ENCODE measurements around the gene TBXAS1. TPM values are rescaled to one million over a fixed set of nuclear protein-coding genes. Genes with fewer than 3 reads are reported as not detected.
"Not testable (repeated sequence)": the region's sequence is repeated elsewhere in the genome, so short reads cannot be mapped to it uniquely, and the experiment has no call there.

TBXAS1 gene
- total and polyA plus RNA-seq, 5 donors from 2014 or later, result 5.2 to 21.2 (median 11.3) TPM

DNA sequence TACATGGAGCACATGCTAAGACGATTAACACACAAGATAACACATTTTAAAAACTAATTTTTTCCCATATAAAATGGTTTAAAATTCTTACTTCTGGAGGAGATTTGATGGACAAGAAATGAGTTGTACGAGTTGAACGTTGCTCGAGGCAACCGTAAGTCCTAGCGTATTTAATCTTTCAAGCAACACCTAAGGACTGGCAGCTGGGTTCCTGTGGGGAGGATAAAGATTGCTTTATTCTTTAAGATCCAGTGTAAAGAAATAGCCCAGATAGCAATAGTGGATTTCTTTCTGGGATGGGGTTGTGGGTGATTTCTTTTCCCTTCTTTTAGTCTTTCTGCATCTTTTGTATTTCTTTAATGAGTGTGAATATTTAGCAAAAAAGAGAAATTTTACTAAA lies 9.8 kb downstream of the TBXAS1 start:
- DNase-seq, result no peak
- Mint-ChIP-seq H3K4me3 (no peak overlapping the region), H3K36me3 (peaks cover 5% of the 10 kb centered on the region), H3K4me1 (no peaks in the 10 kb centered on the region), H3K27ac (no peak overlapping the region), H3K27me3 (peaks cover 18% of the 10 kb centered on the region), H3K9me3 (peaks cover 1 to 12% (median 7%) of the 10 kb centered on the region in 7 donors)
- no peaks in the 10 kb centered on the region for H3K4me1 ChIP-seq (ENCODE audit: control insufficient read depth, insufficient read depth, low read length, poor library complexity, severe bottlenecking)
- H3K9me3 ChIP-seq (ENCODE audit: control insufficient read depth in 2 of 2, low read length in 2 of 2), result no peaks in the 10 kb centered on the region
- no peak overlapping the region for H3K4me3 ChIP-seq (ENCODE audit: low read depth, low read length)
- no peaks in the 10 kb centered on the region for H3K36me3 ChIP-seq (ENCODE audit: control insufficient read depth, insufficient read depth, low read length)
- ATAC-seq (ENCODE audit: low read depth in 2 of 2), result no peak
- H3K27ac ChIP-seq (ENCODE audit: insufficient read depth, low read length, poor library complexity, severe bottlenecking), result no peak overlapping the region
- no peaks in the 10 kb centered on the region for H3K27me3 ChIP-seq (ENCODE audit: control insufficient read depth, insufficient read depth, low read length)

DNA sequence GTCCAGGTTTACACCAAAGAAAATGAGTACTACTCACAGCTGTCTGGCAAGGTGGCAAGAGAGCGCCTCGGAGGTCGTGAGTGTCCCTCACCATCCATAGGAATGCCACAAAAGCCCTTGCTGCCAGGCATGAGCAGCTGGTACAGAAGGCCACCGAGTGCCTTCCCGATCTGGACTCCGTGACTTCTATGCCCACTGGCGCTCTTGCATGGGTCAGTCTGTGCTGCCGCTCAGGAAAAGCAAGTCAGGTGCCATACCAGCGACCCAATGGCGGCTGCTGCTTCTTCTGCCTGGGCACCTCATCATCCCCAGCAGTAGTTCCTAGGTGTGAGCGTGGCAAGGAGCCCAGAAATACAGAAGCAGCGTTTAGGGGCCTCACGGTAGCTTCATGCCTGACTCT lies 11.7 kb downstream of the TBXAS1 start:
- no peaks in the 10 kb centered on the region for H3K4me1 Mint-ChIP-seq
- H3K4me3 ChIP-seq (ENCODE audit: low read depth, low read length), result no peak overlapping the region
- H3K36me3 Mint-ChIP-seq, result peaks cover 5% of the 10 kb centered on the region
- H3K27me3 Mint-ChIP-seq, result peaks cover 18% of the 10 kb centered on the region
- H3K27ac ChIP-seq (ENCODE audit: insufficient read depth, low read length, poor library complexity, severe bottlenecking), result no peak overlapping the region
- H3K4me3 Mint-ChIP-seq, result no peak overlapping the region
- H3K9me3 ChIP-seq (ENCODE audit: control insufficient read depth in 2 of 2, low read length in 2 of 2), result no peaks in the 10 kb centered on the region
- H3K36me3 ChIP-seq (ENCODE audit: control insufficient read depth, insufficient read depth, low read length), result no peaks in the 10 kb centered on the region
- ATAC-seq (ENCODE audit: low read depth in 2 of 2) (no peak), DNase-seq (no peak)
- H3K27ac Mint-ChIP-seq, result no peak overlapping the region
- no peaks in the 10 kb centered on the region for H3K27me3 ChIP-seq (ENCODE audit: control insufficient read depth, insufficient read depth, low read length)
- H3K9me3 Mint-ChIP-seq, result peaks cover 0 to 12% (median 5%) of the 10 kb centered on the region in 7 donors
- no peaks in the 10 kb centered on the region for H3K4me1 ChIP-seq (ENCODE audit: control insufficient read depth, insufficient read depth, low read length, poor library complexity, severe bottlenecking)

DNA sequence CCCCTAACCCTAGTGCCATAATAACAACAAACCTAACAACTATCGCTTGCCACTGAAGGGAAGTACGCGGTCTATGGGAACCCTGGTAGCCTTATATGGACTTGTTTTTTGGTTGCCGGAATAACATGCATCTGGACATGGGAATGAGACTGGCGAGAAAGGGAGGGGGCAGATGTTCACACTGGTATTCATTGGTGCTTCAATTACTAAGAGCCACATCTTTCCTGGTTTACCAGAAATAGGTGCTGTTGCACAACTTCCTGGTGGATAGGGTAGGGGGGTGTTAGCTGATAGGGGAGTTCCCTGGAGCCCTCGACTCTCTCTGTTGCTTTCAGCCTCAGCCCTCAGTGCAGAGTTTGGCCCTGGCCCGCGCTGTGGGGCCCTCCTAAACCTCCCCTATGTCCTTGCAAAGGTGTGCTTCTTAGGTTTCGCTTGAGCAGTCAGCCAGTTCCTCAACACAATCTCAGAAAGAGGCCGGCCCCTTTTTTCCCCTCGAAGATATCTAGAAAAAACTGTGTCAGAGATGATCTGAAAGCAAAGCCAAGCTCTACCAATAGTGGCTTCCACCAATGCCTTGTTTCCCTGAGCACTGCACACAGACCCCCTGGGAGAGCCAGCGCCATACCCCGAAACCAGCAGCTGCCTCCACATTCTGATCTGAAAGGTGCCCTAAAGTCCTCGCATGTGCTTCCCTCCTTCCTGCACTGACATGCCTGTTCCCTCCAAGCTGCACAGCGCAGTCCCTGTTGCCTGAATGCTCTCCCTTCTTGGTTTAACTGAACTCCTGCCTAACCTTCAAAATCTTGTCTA lies 13.5 kb downstream of the TBXAS1 start:
- Mint-ChIP-seq H3K4me3 (no peak overlapping the region), H3K4me1 (peaks cover 0 to 2% (median 0%) of the 10 kb centered on the region in 4 donors), H3K9me3 (peaks cover 0 to 4% (median 0%) of the 10 kb centered on the region in 7 donors), H3K27ac (no peak overlapping the region), H3K36me3 (no peaks in the 10 kb centered on the region), H3K27me3 (peaks cover 7% of the 10 kb centered on the region)
- no peak overlapping the region for H3K27ac ChIP-seq (ENCODE audit: insufficient read depth, low read length, poor library complexity, severe bottlenecking)
- no peaks in the 10 kb centered on the region for H3K27me3 ChIP-seq (ENCODE audit: control insufficient read depth, insufficient read depth, low read length)
- H3K36me3 ChIP-seq (ENCODE audit: control insufficient read depth, insufficient read depth, low read length), result no peaks in the 10 kb centered on the region
- no peak for DNase-seq
- ATAC-seq (ENCODE audit: low read depth in 2 of 2), result no peak
- H3K4me1 ChIP-seq (ENCODE audit: control insufficient read depth, insufficient read depth, low read length, poor library complexity, severe bottlenecking), result no peaks in the 10 kb centered on the region
- H3K9me3 ChIP-seq (ENCODE audit: control insufficient read depth in 2 of 2, low read length in 2 of 2), result no peaks in the 10 kb centered on the region
- H3K4me3 ChIP-seq (ENCODE audit: low read depth, low read length), result no peak overlapping the region

DNA sequence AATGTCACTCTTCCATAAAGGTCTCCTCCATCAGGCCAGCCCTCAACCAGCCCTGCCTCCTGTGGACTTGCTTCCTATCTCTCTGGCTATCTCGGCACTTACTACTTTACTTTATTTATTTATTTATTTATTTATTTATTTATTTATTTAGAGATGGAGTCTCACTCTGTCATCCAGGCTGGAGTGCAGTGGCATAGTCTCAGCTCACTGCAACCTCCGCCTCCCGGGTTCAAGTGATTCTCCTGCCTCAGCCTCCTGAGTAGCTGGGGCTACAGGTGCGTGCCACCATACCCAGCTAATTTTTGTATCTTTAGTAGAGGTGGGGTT lies 14.1 kb downstream of the TBXAS1 start:
- not testable (repeated sequence) for H3K27me3 ChIP-seq (ENCODE audit: control insufficient read depth, insufficient read depth, low read length); H3K4me3 ChIP-seq (ENCODE audit: low read depth, low read length); H3K4me3 Mint-ChIP-seq; H3K9me3 Mint-ChIP-seq; H3K4me1 ChIP-seq (ENCODE audit: control insufficient read depth, insufficient read depth, low read length, poor library complexity, severe bottlenecking); H3K36me3 Mint-ChIP-seq; H3K36me3 ChIP-seq (ENCODE audit: control insufficient read depth, insufficient read depth, low read length); H3K27ac ChIP-seq (ENCODE audit: insufficient read depth, low read length, poor library complexity, severe bottlenecking); H3K9me3 ChIP-seq (ENCODE audit: control insufficient read depth in 2 of 2, low read length in 2 of 2); H3K4me1 Mint-ChIP-seq; ATAC-seq (ENCODE audit: low read depth in 2 of 2); H3K27ac Mint-ChIP-seq; H3K27me3 Mint-ChIP-seq; DNase-seq

DNA sequence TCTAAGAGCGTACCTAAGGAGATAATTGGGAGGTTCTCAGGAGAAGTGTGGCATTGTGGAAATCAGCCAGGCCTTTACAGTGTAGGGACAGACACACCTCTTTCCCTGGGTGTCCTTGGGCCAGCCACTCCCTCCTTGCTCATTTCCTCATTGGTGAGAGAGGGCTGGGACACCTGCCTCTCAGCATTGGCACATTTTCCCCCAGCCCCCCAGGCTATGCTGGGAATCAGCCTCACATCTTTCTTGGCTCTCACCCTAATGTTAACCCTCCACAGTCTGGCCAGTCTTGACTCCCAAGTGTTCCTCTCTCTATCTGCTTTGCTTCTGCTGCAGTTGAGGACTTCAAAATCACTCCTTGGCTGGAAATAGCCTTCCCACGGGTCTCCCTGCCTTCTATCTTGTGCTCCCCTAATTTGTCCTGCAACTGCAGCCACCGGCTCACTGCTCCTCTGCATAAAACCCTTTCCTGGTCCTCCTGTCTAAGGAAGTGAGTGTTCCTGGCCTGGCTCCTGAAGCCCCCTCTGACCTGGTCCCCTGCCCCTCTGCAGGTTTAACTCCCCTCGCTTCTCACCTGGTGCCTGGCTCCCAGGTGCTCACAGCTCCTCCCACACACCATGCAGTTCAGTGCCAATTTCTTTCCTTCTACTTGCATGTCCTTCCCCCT lies 15.8 kb downstream of the TBXAS1 start:
- no peaks in the 10 kb centered on the region for H3K36me3 Mint-ChIP-seq
- H3K4me3 ChIP-seq (ENCODE audit: low read depth, low read length), result no peak overlapping the region
- H3K4me3 Mint-ChIP-seq, result no peak overlapping the region

DNA sequence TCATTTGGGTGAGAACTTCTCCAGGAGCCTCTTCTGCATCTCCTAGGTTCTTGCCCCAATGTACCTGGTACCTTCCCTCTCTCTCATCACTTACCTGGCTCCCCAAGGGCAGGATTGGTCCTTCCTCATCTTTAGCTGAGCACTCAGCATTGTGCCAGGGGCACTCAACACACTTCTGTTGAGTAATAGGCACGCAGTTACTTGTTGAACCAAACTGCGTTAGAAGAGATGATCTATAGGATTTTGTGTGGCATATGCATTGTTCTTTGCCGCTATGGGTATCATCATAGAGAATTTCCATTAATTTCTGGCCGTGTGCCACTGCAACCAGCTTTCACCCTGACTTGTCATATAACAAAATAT lies 16.4 kb downstream of the TBXAS1 start:
- Histone ChIP-seq H3K9me3 (ENCODE audit: control insufficient read depth in 2 of 2, low read length in 2 of 2) (no peaks in the 10 kb centered on the region), H3K4me3 (ENCODE audit: low read depth, low read length) (no peak overlapping the region), H3K4me1 (ENCODE audit: control insufficient read depth, insufficient read depth, low read length, poor library complexity, severe bottlenecking) (no peaks in the 10 kb centered on the region), H3K27me3 (ENCODE audit: control insufficient read depth, insufficient read depth, low read length) (no peaks in the 10 kb centered on the region), H3K36me3 (ENCODE audit: control insufficient read depth, insufficient read depth, low read length) (no peaks in the 10 kb centered on the region), H3K27ac (ENCODE audit: insufficient read depth, low read length, poor library complexity, severe bottlenecking) (no peak overlapping the region)
- DNase-seq (no peak), ATAC-seq (ENCODE audit: low read depth in 2 of 2) (no peak)
- Mint-ChIP-seq H3K9me3 (peaks cover 0 to 4% (median 0%) of the 10 kb centered on the region in 7 donors), H3K4me1 (peaks cover 0 to 2% (median 0%) of the 10 kb centered on the region in 4 donors), H3K27ac (no peak overlapping the region), H3K36me3 (no peaks in the 10 kb centered on the region), H3K4me3 (no peak overlapping the region), H3K27me3 (peaks cover 19% of the 10 kb centered on the region)

More for the DNA sequence above, 15.8 kb downstream of the TBXAS1 start:
- Mint-ChIP-seq H3K27ac (no peak overlapping the region), H3K4me1 (peaks cover 0 to 2% (median 0%) of the 10 kb centered on the region in 4 donors), H3K27me3 (peaks cover 14% of the 10 kb centered on the region), H3K9me3 (peaks cover 0 to 4% (median 0%) of the 10 kb centered on the region in 7 donors)
- Histone ChIP-seq H3K9me3 (ENCODE audit: control insufficient read depth in 2 of 2, low read length in 2 of 2) (no peaks in the 10 kb centered on the region), H3K4me1 (ENCODE audit: control insufficient read depth, insufficient read depth, low read length, poor library complexity, severe bottlenecking) (no peaks in the 10 kb centered on the region), H3K27ac (ENCODE audit: insufficient read depth, low read length, poor library complexity, severe bottlenecking) (no peak overlapping the region), H3K27me3 (ENCODE audit: control insufficient read depth, insufficient read depth, low read length) (no peaks in the 10 kb centered on the region), H3K36me3 (ENCODE audit: control insufficient read depth, insufficient read depth, low read length) (no peaks in the 10 kb centered on the region)
- ATAC-seq (ENCODE audit: low read depth in 2 of 2), result no peak
- no peak for DNase-seq

DNA sequence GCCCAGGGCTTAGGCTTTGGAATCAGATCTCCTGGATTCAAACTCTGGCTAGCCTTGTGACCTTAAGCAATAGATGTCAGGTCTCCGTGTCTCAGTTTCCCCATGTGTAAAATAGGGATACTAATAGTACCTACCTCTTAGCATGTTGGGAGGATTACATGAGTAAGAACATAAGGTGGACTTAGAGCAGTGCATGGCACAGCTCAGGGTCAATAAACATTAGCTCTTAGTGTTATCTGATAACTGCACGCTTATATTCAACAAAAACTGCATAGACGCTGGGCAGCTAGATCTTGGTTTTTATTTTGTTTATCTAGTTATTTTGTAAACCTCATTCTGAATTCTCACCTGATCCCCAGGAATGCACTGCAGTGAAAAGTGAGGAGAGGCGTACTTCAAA lies 17.2 kb downstream of the TBXAS1 start:
- ATAC-seq (ENCODE audit: low read depth in 2 of 2), result no peak
- H3K4me1 ChIP-seq (ENCODE audit: control insufficient read depth, insufficient read depth, low read length, poor library complexity, severe bottlenecking), result no peaks in the 10 kb centered on the region
- Mint-ChIP-seq H3K9me3 (peaks cover 0 to 4% (median 0%) of the 10 kb centered on the region in 7 donors), H3K27me3 (peaks cover 19% of the 10 kb centered on the region), H3K27ac (no peak overlapping the region), H3K4me1 (peaks cover 0 to 2% (median 0%) of the 10 kb centered on the region in 4 donors), H3K4me3 (no peak overlapping the region), H3K36me3 (no peaks in the 10 kb centered on the region)
- H3K9me3 ChIP-seq (ENCODE audit: control insufficient read depth in 2 of 2, low read length in 2 of 2), result no peaks in the 10 kb centered on the region
- H3K4me3 ChIP-seq (ENCODE audit: low read depth, low read length), result no peak overlapping the region
- no peaks in the 10 kb centered on the region for H3K36me3 ChIP-seq (ENCODE audit: control insufficient read depth, insufficient read depth, low read length)
- H3K27ac ChIP-seq (ENCODE audit: insufficient read depth, low read length, poor library complexity, severe bottlenecking), result no peak overlapping the region
- no peaks in the 10 kb centered on the region for H3K27me3 ChIP-seq (ENCODE audit: control insufficient read depth, insufficient read depth, low read length)
- no peak for DNase-seq

DNA sequence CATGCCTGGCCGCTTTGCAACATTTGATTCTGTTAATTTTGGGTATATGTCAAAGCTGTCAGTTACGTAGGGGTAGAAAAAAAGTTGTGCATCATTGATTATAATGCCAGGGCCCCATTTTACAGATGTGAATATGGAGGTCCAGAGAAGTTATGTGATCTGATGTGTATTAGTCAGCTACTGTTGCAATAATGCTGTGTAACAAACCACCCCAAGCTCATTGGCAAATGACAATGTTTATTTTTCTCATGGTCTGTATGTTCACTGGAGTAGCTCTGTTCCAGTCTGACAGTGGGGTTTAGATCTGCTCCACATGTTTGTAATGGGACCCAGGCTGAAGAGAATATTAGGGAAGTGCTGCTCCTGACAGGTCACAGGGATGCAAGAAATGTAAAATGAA lies 19.2 kb downstream of the TBXAS1 start:
- Mint-ChIP-seq H3K27ac (no peak overlapping the region), H3K4me3 (no peak overlapping the region), H3K27me3 (peaks cover 19% of the 10 kb centered on the region), H3K9me3 (peaks cover 0 to 3% (median 0%) of the 10 kb centered on the region in 7 donors), H3K36me3 (no peaks in the 10 kb centered on the region), H3K4me1 (peaks cover 0 to 2% (median 0%) of the 10 kb centered on the region in 4 donors)
- no peaks in the 10 kb centered on the region for H3K36me3 ChIP-seq (ENCODE audit: control insufficient read depth, insufficient read depth, low read length)
- no peaks in the 10 kb centered on the region for H3K27me3 ChIP-seq (ENCODE audit: control insufficient read depth, insufficient read depth, low read length)
- no peak overlapping the region for H3K4me3 ChIP-seq (ENCODE audit: low read depth, low read length)
- no peaks in the 10 kb centered on the region for H3K4me1 ChIP-seq (ENCODE audit: control insufficient read depth, insufficient read depth, low read length, poor library complexity, severe bottlenecking)
- no peak for DNase-seq
- H3K27ac ChIP-seq (ENCODE audit: insufficient read depth, low read length, poor library complexity, severe bottlenecking), result no peak overlapping the region
- no peaks in the 10 kb centered on the region for H3K9me3 ChIP-seq (ENCODE audit: control insufficient read depth in 2 of 2, low read length in 2 of 2)
- ATAC-seq (ENCODE audit: low read depth in 2 of 2), result no peak
